ENCODE data around the gene TMEM117. TPM values are rescaled to one million over a fixed set of nuclear protein-coding genes. Genes with fewer than 3 reads are reported as not detected.
"Not testable (repeated sequence)": the region's sequence is repeated elsewhere in the genome, so short reads cannot be mapped to it uniquely, and the experiment has no call there.

TMEM117 gene
- total and polyA plus RNA-seq, 10 of the 15 experiments (the other 5 are each of a cell fraction or from before 2014, with no cell fraction given), result 3.1 to 8.2 (median 6.1) TPM

- TF ChIP-seq ZZZ3 (IDR thresholded peaks at IDR 0.05; ENCODE audit: control insufficient read depth, insufficient read length, low read depth), result no peak
These were observed 5.4 kb downstream of the TMEM117 start (continued) for GRCh38 chr12:43841253-43841652.

GRCh38 chr12:43842259-43842658, 6.4 kb downstream of the TMEM117 start:
- Histone ChIP-seq H2AFZ (ENCODE audit: control insufficient read depth, low read depth, low read length) (no peak overlapping the region), H3K9ac (ENCODE audit: control insufficient read depth, insufficient read depth, low read length) (no peak overlapping the region), H3K9me3 (replicated peaks; ENCODE audit: control insufficient read depth, insufficient read depth, low read length) (no peaks in the 10 kb centered on the region), H3K4me2 (ENCODE audit: control insufficient read depth, insufficient read depth) (no peak overlapping the region), H4K20me1 (ENCODE audit: control insufficient read depth, insufficient read depth) (no peaks in the 10 kb centered on the region), H3K4me1 (ENCODE audit: control insufficient read depth, insufficient read depth, low read length) (no peaks in the 10 kb centered on the region), H3K27ac (ENCODE audit: control insufficient read depth, insufficient read depth) (no peak overlapping the region), H3K27me3 (replicated peaks in 1 of 2; ENCODE audit: control insufficient read depth in 2 of 2, insufficient read depth in 2 of 2, low read length in 1 of 2) (no peaks in the 10 kb centered on the region), H3K79me2 (ENCODE audit: control insufficient read depth, insufficient read depth, low read length) (no peaks in the 10 kb centered on the region; the same call in 1 of the 2 replicates), H3K4me3 (no peak overlapping the region), H3K36me3 (ENCODE audit: control insufficient read depth in 2 of 2, insufficient read depth in 2 of 2, low read length in 1 of 2) (no peaks in the 10 kb centered on the region; a peak in 3 of 4 replicates)
- ChIA-PET CTCF (interaction anchor here (2.6 kb wide), 1 partner anchor 9 kb away, joined by 5 read pairs; no protein-coding TSS in a partner anchor), RAD21 (ENCODE audit: unreplicated experiment) (no interaction called here), SMC1A (ENCODE audit: uncharacterized antibody, unreplicated experiment) (interaction anchor here (1.0 kb wide), 1 partner anchor 10 kb away, joined by 3 read pairs; no protein-coding TSS in a partner anchor), POLR2A (interaction anchor here (0.7 kb wide), 1 partner anchor 55 kb away, joined by 4 read pairs; no protein-coding TSS in a partner anchor)
- TF ChIP-seq TCF3 (IDR thresholded peaks at IDR 0.05; ENCODE audit: borderline replicate concordance, insufficient read depth, low read depth, low read length), result no peak
- 100% methylated on average over 1 of the region's 1 CpG for WGBS (ENCODE audit: insufficient coverage, insufficient replicate concordance, low lambda C conversion rate, missing lambda C conversion rate)
- intact Hi-C loops (cut with micrococcal nuclease; ENCODE audit: unreplicated experiment) (no loop called here), in situ Hi-C loops (cut with MboI) (no loop called here)
- no TSS peak for BruUV-seq (replicated peaks)
- ATAC-seq (no peak), DNase-seq (ENCODE audit: low read depth, low spot score) (no peak), FAIRE-seq (no peak)

GRCh38 chr12:43847425-43848225, 11.7 kb downstream of the TMEM117 start:
- TSS peak; percentile 41 for BruUV-seq (replicated peaks)
- H3K9me3 ChIP-seq (replicated peaks; ENCODE audit: control insufficient read depth, insufficient read depth, low read length); H3K79me2 ChIP-seq (ENCODE audit: control insufficient read depth, insufficient read depth, low read length); H3K36me3 ChIP-seq (ENCODE audit: control insufficient read depth in 2 of 2, insufficient read depth in 2 of 2, low read length in 1 of 2); ATAC-seq; H3K27ac ChIP-seq (ENCODE audit: control insufficient read depth, insufficient read depth); FAIRE-seq; H3K4me1 ChIP-seq (ENCODE audit: control insufficient read depth, insufficient read depth, low read length); H3K4me3 ChIP-seq; intact Hi-C loops (cut with micrococcal nuclease; ENCODE audit: unreplicated experiment); H2AFZ ChIP-seq (ENCODE audit: control insufficient read depth, low read depth, low read length); RAD21 ChIA-PET (ENCODE audit: unreplicated experiment); in situ Hi-C loops (cut with MboI); H3K4me2 ChIP-seq (ENCODE audit: control insufficient read depth, insufficient read depth); H4K20me1 ChIP-seq (ENCODE audit: control insufficient read depth, insufficient read depth); H3K9ac ChIP-seq (ENCODE audit: control insufficient read depth, insufficient read depth, low read length); H3K27me3 ChIP-seq (replicated peaks in 1 of 2; ENCODE audit: control insufficient read depth in 2 of 2, insufficient read depth in 2 of 2, low read length in 1 of 2); POLR2A ChIA-PET; DNase-seq (ENCODE audit: low read depth, low spot score): not testable (repeated sequence)
- ChIA-PET SMC1A (ENCODE audit: uncharacterized antibody, unreplicated experiment) (interaction anchor here (1.1 kb wide), 1 partner anchor 9 kb away, joined by 4 read pairs; no protein-coding TSS in a partner anchor), CTCF (interaction anchor here (0.6 kb wide), 1 partner anchor 10 kb away, joined by 4 read pairs; no protein-coding TSS in a partner anchor)
- WGBS (ENCODE audit: insufficient coverage, insufficient replicate concordance, low lambda C conversion rate, missing lambda C conversion rate), result 100% methylated on average over 4 of the region's 4 CpGs
- peak; percentile 33; the same call in 1 of the 2 replicates for TF ChIP-seq NR2C1 (IDR thresholded peaks at IDR 0.05)
